HepG2 (cell line): Measurements from ENCODE around the gene YBX2. TPM values are rescaled to one million over a fixed set of nuclear protein-coding genes. Genes with fewer than 3 reads are reported as not detected.

Experiments used
- BCL6 ChIP-seq: IDR thresholded peaks from 2 replicates; pipeline ENCODE4 v1.6.1; 2016; ENCODE audit warnings: missing genetic modification reagents, missing compliant biosample characterization
- CBFB ChIP-seq: sonication (generic); formaldehyde crosslinking; IDR thresholded peaks from 2 replicates; pipeline ENCODE4 v1.4.0; 2020; ENCODE audit warnings: missing genetic modification reagents
- HDAC1 ChIP-seq: sonication (generic); formaldehyde crosslinking; IDR thresholded peaks from 2 replicates; pipeline ENCODE4 v1.5.1; 2020; ENCODE audit warnings: mild to moderate bottlenecking, missing genetic modification reagents
- HNF4A ChIP-seq: sonication (generic); formaldehyde crosslinking; IDR thresholded peaks from 2 replicates; pipeline ENCODE4 v1.4.0; 2020; ENCODE audit warnings: missing genetic modification reagents
- HOXD1 ChIP-seq: sonication (generic); formaldehyde crosslinking; IDR thresholded peaks from 2 replicates; pipeline ENCODE4 v1.5.0; 2020; ENCODE audit warnings: missing genetic modification reagents
- TBX2 ChIP-seq: sonication (generic); formaldehyde crosslinking; IDR thresholded peaks from 2 replicates; pipeline ENCODE4 v1.5.0; 2020; ENCODE audit warnings: missing genetic modification reagents, mild to moderate bottlenecking, borderline replicate concordance
- UBTF ChIP-seq: sonication (generic); formaldehyde crosslinking; IDR thresholded peaks from 2 replicates; pipeline ENCODE4 v1.4.0; 2020; ENCODE audit warnings: mild to moderate bottlenecking, missing genetic modification reagents
- ZNF281 ChIP-seq: sonication (generic); formaldehyde crosslinking; IDR thresholded peaks from 2 replicates; pipeline ENCODE4 v1.4.0; 2020; ENCODE audit warnings: missing genetic modification reagents, borderline replicate concordance
- ZNF710 ChIP-seq: sonication (generic); formaldehyde crosslinking; IDR thresholded peaks from 2 replicates; pipeline ENCODE4 v1.5.0; 2020; ENCODE audit warnings: mild to moderate bottlenecking, missing genetic modification reagents, borderline replicate concordance
- ZUFSP ChIP-seq: sonication (generic); formaldehyde crosslinking; IDR thresholded peaks from 2 replicates; pipeline ENCODE4 v1.9.0; 2021; ENCODE audit warnings: missing genetic modification reagents, mild to moderate bottlenecking, borderline replicate concordance
- polyA plus RNA-seq, 8 experiments: library from polyadenylated mRNA; depleted of rRNA in 3 of 8; stranded (reverse) in 7 of 8; unstranded in 1 of 8; fragments of >200 nt; fragmentation: Illumina TruSeq in 4 of 8; extraction: Trizol in 4 of 8; gene quantifications; 2 replicates each; pipeline versions ENCODE4 v1.2.1 to v1.2.3, GENCODE V29; 2011 to 2016; ENCODE audit warnings: low read depth in 4 of 8, missing spikeins in 1 of 8, mixed read lengths in 1 of 8; ENCODE audit not compliant: insufficient read depth in 1 of 8
- total RNA-seq, 5 experiments: library from RNA; depleted of rRNA; stranded (reverse); fragments of >200 nt; fragmentation: Illumina TruSeq; extraction: Trizol; gene quantifications; 2 replicates each; pipeline ENCODE4 v1.2.3, GENCODE V29; 2016; ENCODE audit warnings: low read depth in 1 of 5
- TF ChIP-seq, protein P1 (sequence below): sonication (generic); formaldehyde crosslinking; IDR thresholded peaks from 2 replicates; pipeline ENCODE4 v1.5.0; 2020; ENCODE audit warnings: mild to moderate bottlenecking, missing genetic modification reagents, borderline replicate concordance

The YBX2 gene
- total and polyA plus RNA-seq, 2 of the 13 experiments (the other 11 are each of a cell fraction or from before 2014, with no cell fraction given) = 0.12 to 0.22 TPM

DNA sequence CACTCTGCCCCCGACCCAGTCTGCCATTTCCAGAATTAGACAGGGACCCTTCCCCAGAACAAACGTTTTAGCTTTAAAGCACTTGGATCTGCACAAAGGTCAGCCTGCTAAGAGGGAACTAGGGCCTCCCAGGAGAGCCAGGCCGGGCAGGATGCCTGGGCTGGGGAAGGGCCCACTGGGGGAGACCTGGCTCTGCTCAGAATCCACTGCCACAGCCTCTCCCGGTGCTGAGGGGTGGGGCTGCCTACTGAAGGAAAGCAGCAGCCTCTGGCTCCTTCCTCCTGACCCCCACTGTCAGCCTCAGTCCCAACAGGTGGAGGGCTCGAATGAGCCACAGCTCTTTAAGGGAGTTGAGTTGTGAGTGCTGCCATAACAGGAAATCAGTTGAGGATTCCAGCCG lies 1.7 kb downstream of the YBX2 start (continued):
- peak; percentile 17; the same call in 1 of the 2 replicates for TF ChIP-seq ZNF281 (CRISPR knock-in tag)
- no peak for TF ChIP-seq TBX2
- peak; percentile 36; the same call in 1 of the 2 replicates for TF ChIP-seq HNF4A
- peak; percentile 36; the same call in 1 of the 2 replicates for TF ChIP-seq UBTF (CRISPR knock-in tag)
- TF ChIP-seq HDAC1 (CRISPR knock-in tag) = peak; percentile 40
- no peak for TF ChIP-seq BCL6 (CRISPR knock-in tag)
- TF ChIP-seq, protein P1, sequence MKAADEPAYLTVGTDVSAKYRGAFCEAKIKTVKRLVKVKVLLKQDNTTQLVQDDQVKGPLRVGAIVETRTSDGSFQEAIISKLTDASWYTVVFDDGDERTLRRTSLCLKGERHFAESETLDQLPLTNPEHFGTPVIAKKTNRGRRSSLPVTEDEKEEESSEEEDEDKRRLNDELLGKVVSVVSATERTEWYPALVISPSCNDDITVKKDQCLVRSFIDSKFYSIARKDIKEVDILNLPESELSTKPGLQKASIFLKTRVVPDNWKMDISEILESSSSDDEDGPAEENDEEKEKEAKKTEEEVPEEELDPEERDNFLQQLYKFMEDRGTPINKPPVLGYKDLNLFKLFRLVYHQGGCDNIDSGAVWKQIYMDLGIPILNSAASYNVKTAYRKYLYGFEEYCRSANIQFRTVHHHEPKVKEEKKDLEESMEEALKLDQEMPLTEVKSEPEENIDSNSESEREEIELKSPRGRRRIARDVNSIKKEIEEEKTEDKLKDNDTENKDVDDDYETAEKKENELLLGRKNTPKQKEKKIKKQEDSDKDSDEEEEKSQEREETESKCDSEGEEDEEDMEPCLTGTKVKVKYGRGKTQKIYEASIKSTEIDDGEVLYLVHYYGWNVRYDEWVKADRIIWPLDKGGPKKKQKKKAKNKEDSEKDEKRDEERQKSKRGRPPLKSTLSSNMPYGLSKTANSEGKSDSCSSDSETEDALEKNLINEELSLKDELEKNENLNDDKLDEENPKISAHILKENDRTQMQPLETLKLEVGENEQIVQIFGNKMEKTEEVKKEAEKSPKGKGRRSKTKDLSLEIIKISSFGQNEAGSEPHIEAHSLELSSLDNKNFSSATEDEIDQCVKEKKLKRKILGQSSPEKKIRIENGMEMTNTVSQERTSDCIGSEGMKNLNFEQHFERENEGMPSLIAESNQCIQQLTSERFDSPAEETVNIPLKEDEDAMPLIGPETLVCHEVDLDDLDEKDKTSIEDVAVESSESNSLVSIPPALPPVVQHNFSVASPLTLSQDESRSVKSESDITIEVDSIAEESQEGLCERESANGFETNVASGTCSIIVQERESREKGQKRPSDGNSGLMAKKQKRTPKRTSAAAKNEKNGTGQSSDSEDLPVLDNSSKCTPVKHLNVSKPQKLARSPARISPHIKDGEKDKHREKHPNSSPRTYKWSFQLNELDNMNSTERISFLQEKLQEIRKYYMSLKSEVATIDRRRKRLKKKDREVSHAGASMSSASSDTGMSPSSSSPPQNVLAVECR (CRISPR knock-in tag) = peak; percentile 32; the same call in 1 of the 2 replicates
- TF ChIP-seq HOXD1 (CRISPR knock-in tag) = no peak
- no peak for TF ChIP-seq ZUFSP
- 0 out of 2 replicates have a peak, but pooled peaks have one; percentile 14 for TF ChIP-seq ZNF710 (CRISPR knock-in tag)
- no peak for TF ChIP-seq CBFB (CRISPR knock-in tag)
